PFSK-1 (cell line): Measurements from ENCODE around the gene PRKCQ.

Source experiments
- POLR2AphosphoS5 ChIP-seq: IDR thresholded peaks from 2 replicates; pipeline ENCODE4 v1.6.1; 2012; ENCODE audit warnings: low read depth, mild to moderate bottlenecking, control low read depth, low read length, moderate library complexity
- SIN3A ChIP-seq: IDR thresholded peaks from 2 replicates; pipeline ENCODE4 v1.6.1; 2012; ENCODE audit warnings: mild to moderate bottlenecking, low read length, moderate library complexity, borderline replicate concordance; ENCODE audit not compliant: insufficient read depth
- TAF1 ChIP-seq: IDR thresholded peaks from 2 replicates; pipeline ENCODE4 v1.6.1; 2012; ENCODE audit warnings: low read length, control low read depth, borderline replicate concordance; ENCODE audit not compliant: insufficient read depth
- TF ChIP-seq, protein P1 (sequence below), 2 experiments: IDR thresholded peaks; 2 replicates each; pipeline versions ENCODE4 v1.6.1 to v1.8.0; 2011 to 2012; ENCODE audit warnings: low read depth in 2 of 2, low read length in 2 of 2, control low read depth in 1 of 2, inconsistent platforms in 1 of 2, mild to moderate bottlenecking in 1 of 2, moderate library complexity in 1 of 2; ENCODE audit not compliant: insufficient read depth in 1 of 2

DNA sequence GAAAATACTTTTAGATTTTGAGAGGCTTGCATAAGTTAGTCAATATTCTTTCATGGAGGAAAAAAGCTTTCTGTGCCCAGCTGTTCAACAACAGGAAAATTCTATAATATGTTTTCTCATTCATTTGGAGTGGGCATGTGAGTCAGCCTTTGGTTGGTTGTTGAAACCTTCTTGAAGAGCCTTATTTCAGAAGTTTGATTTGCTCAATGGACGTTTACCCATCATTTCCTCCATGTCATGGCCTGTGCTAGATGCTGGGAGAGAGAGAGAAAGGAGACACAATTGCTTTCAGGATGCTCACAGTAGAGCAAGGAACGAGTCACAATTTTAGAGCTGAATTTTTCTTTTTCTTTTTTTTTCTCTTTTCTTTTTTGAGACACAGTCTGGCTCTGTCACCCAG is 181.7 kb downstream of the PRKCQ start:
- no peak for TF ChIP-seq TAF1
- TF ChIP-seq, protein P1, sequence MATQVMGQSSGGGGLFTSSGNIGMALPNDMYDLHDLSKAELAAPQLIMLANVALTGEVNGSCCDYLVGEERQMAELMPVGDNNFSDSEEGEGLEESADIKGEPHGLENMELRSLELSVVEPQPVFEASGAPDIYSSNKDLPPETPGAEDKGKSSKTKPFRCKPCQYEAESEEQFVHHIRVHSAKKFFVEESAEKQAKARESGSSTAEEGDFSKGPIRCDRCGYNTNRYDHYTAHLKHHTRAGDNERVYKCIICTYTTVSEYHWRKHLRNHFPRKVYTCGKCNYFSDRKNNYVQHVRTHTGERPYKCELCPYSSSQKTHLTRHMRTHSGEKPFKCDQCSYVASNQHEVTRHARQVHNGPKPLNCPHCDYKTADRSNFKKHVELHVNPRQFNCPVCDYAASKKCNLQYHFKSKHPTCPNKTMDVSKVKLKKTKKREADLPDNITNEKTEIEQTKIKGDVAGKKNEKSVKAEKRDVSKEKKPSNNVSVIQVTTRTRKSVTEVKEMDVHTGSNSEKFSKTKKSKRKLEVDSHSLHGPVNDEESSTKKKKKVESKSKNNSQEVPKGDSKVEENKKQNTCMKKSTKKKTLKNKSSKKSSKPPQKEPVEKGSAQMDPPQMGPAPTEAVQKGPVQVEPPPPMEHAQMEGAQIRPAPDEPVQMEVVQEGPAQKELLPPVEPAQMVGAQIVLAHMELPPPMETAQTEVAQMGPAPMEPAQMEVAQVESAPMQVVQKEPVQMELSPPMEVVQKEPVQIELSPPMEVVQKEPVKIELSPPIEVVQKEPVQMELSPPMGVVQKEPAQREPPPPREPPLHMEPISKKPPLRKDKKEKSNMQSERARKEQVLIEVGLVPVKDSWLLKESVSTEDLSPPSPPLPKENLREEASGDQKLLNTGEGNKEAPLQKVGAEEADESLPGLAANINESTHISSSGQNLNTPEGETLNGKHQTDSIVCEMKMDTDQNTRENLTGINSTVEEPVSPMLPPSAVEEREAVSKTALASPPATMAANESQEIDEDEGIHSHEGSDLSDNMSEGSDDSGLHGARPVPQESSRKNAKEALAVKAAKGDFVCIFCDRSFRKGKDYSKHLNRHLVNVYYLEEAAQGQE (IDR thresholded peaks at IDR 0.05; ENCODE audit: insufficient read depth in 1 of 2, low read depth in 2 of 2, low read length in 2 of 2): no peak
- no peak for TF ChIP-seq POLR2AphosphoS5
- TF ChIP-seq SIN3A: no peak
